RWPE2 (cell line): ENCODE data around the gene ARMC9.

Experiments used
- ATAC-seq: fragments of 200-7000 bp; cut with Tn5 transposase; 3 replicates; pipeline ENCODE4 v1.9.1; 2021; ENCODE audit warnings: low read depth
- DNase-seq: peaks from one replicate; pipeline ENCODE4 v3.0.0-alpha.2; 2020; ENCODE audit warnings: low spot score
- H3K27ac ChIP-seq: fragments of 450-650 bp; 2 replicates; pipeline ENCODE4 v1.5.1; 2017; ENCODE audit warnings: mild to moderate bottlenecking; ENCODE audit not compliant: poor library complexity, severe bottlenecking
- H3K27me3 ChIP-seq: fragments of 250-450 bp; sonication (Bioruptor Pico); 2 replicates; pipeline ENCODE4 v1.5.1; 2021; ENCODE audit warnings: mild to moderate bottlenecking, moderate library complexity; ENCODE audit not compliant: insufficient read depth, poor library complexity, severe bottlenecking
- H3K36me3 ChIP-seq: fragments of 250-450 bp; sonication (Bioruptor Pico); 2 replicates; pipeline ENCODE4 v1.5.1; 2020; ENCODE audit warnings: low read depth, mild to moderate bottlenecking, moderate library complexity
- H3K4me1 ChIP-seq: fragments of 250-450 bp; sonication (Bioruptor Pico); 2 replicates; pipeline ENCODE4 v1.5.1; 2021; ENCODE audit warnings: mild to moderate bottlenecking, moderate library complexity; ENCODE audit not compliant: insufficient read depth, poor library complexity, severe bottlenecking
- H3K4me3 ChIP-seq: fragments of 250-450 bp; sonication (Bioruptor Pico); 2 replicates; pipeline ENCODE4 v1.5.1; 2021; ENCODE audit warnings: mild to moderate bottlenecking, moderate library complexity; ENCODE audit not compliant: severe bottlenecking
- H3K9me3 ChIP-seq: fragments of 250-450 bp; sonication (Bioruptor Pico); 2 replicates; pipeline ENCODE4 v1.5.1; 2021; ENCODE audit warnings: mild to moderate bottlenecking, moderate library complexity; ENCODE audit not compliant: severe bottlenecking
- TF ChIP-seq, protein P1 (sequence below): fragments of 450-650 bp; IDR thresholded peaks from one replicate; pipeline ENCODE4 v1.5.1; 2017; ENCODE audit warnings: mild to moderate bottlenecking, moderate library complexity; ENCODE audit not compliant: poor library complexity, severe bottlenecking

Gene ARMC9

DNA sequence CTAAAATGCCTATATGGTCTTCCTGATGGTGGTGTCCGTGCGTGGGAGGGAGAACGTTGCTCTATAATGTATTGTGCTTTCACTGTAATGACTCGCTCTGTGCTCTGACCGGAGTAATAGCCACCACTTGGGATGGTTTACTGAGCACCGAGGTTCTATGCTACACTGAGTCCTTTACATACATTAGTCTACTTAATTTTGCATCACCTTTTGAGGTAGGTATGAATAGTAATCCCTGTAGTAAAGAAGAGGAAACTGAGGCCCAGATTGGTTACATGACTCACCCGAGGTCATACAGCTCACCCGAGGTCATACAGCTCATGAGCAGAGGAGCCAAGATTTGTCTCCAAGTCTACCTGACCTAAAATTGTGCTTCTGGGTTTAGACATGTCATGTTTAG is 79.5 kb downstream of the ARMC9 start:
- Histone ChIP-seq H3K4me3 (no peak overlapping the region), H3K27me3 (no peaks in the 10 kb centered on the region), H3K27ac (no peak overlapping the region), H3K9me3 (no peaks in the 10 kb centered on the region), H3K4me1 (no peaks in the 10 kb centered on the region), H3K36me3 (peaks cover 18% of the 10 kb centered on the region)
- TF ChIP-seq, protein P1, sequence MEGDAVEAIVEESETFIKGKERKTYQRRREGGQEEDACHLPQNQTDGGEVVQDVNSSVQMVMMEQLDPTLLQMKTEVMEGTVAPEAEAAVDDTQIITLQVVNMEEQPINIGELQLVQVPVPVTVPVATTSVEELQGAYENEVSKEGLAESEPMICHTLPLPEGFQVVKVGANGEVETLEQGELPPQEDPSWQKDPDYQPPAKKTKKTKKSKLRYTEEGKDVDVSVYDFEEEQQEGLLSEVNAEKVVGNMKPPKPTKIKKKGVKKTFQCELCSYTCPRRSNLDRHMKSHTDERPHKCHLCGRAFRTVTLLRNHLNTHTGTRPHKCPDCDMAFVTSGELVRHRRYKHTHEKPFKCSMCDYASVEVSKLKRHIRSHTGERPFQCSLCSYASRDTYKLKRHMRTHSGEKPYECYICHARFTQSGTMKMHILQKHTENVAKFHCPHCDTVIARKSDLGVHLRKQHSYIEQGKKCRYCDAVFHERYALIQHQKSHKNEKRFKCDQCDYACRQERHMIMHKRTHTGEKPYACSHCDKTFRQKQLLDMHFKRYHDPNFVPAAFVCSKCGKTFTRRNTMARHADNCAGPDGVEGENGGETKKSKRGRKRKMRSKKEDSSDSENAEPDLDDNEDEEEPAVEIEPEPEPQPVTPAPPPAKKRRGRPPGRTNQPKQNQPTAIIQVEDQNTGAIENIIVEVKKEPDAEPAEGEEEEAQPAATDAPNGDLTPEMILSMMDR: no peak
- no peak for ATAC-seq
- DNase-seq: no peak

DNA sequence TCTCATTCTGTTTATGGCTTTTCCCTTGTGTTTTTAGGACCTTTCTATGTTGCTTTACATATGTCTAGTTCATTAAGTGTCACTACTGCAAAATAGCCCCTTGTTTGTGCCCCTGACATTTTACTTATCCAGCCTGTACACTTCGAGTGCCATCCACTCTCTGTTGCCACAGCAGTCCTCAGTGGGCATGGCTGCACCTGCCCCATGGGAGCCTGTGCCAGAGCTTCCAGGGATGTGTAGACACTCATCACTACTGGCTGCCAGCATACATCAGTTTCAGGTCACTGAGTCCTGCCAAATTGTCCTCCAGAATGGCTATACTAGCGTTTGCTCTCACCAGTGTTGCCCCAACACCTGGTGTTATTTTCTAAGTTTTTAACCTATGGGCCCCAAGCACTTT is 80.4 kb downstream of the ARMC9 start:
- Histone ChIP-seq H3K4me3 (no peak overlapping the region), H3K9me3 (no peaks in the 10 kb centered on the region), H3K36me3 (peaks cover 9% of the 10 kb centered on the region), H3K27ac (no peak overlapping the region), H3K27me3 (no peaks in the 10 kb centered on the region), H3K4me1 (no peaks in the 10 kb centered on the region)
- TF ChIP-seq, protein P1: no peak
- ATAC-seq (no peak), DNase-seq (no peak)

DNA sequence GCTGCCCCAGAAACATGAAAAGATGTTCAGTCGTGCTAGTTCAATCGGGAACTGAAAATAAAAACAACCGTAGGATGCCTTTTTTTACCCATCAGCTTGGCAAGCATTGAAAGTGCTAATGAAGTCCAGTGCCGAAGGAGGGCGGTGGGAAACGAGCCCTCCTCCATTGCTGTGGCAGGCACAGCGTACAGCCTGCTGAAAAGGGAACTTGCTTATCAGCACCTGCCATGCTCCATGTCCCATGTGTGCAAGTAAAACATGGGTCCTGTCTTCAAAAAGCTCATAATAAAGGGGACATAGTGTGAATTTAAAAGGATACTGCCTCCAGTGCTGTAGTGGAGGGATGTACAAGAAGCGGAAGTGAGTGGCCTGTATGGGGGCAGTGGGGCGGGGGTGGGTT is 82.4 kb downstream of the ARMC9 start:
- H3K27me3 ChIP-seq: no peaks in the 10 kb centered on the region
- H3K9me3 ChIP-seq: no peaks in the 10 kb centered on the region
- no peaks in the 10 kb centered on the region for H3K4me1 ChIP-seq
- H3K36me3 ChIP-seq: peaks cover 6% of the 10 kb centered on the region
- ATAC-seq (no peak), DNase-seq (no peak)
- H3K27ac ChIP-seq: no peak overlapping the region
- TF ChIP-seq, protein P1: no peak
- no peak overlapping the region for H3K4me3 ChIP-seq

DNA sequence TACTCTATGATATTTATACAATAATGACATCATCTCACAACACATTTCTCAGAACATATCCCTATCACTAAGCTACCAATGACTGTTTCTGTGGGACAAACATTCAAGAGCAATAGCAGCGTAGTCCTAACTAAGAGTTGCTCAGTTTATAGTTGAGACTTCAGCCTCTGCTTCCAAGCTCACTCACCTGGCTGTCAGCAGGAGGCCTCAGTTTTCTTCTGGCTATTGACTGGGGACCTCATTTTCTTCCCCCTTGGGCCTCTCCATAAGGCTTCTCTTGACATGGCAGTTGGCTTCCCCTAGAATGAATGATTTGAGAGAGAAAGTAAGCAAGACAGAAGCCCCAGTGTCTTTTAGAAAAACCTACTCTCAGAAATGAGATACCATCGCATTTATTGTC is 85.9 kb downstream of the ARMC9 start:
- ATAC-seq: no peak
- no peak for DNase-seq
- TF ChIP-seq, protein P1: no peak
- Histone ChIP-seq H3K27me3 (no peaks in the 10 kb centered on the region), H3K4me1 (peaks cover 19% of the 10 kb centered on the region), H3K36me3 (peaks cover 5% of the 10 kb centered on the region; the same call in 1 of the 2 replicates), H3K9me3 (no peaks in the 10 kb centered on the region), H3K27ac (no peak overlapping the region), H3K4me3 (no peak overlapping the region)

DNA sequence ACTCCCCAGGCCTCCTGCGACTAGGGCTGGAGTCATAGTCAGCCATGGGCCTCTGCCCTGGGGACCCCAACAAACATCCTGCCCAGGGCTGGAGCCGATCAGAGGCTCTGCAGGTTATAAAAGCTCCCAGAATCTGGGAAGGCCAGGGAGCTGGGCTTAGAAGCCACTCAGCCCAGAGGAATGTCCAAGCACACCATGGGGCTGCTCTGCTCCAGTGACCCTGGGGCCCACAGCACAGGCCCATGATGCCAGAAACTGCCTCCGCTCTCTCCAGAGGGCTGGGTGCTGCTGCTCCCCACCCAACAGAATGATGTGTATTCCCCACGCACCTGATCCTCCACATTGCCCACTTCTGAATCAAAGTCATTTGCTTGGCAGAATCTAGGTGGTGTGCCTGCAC is 88.5 kb downstream of the ARMC9 start:
- H3K9me3 ChIP-seq: no peaks in the 10 kb centered on the region
- H3K27me3 ChIP-seq: no peaks in the 10 kb centered on the region
- peak overlapping the region; percentile 87 for H3K27ac ChIP-seq
- DNase-seq (no peak), ATAC-seq (no peak)
- H3K4me3 ChIP-seq: no peak overlapping the region
- TF ChIP-seq, protein P1: no peak
- peaks cover 19% of the 10 kb centered on the region for H3K4me1 ChIP-seq
- 0 out of 2 replicates have a peak, but pooled peaks cover 5% of the 10 kb centered on the region for H3K36me3 ChIP-seq
